Measurements from ENCODE around the gene AKIP1.

The AKIP1 gene

GRCh38 chr11:8963569-8964323 lies 52.8 kb downstream of the AKIP1 start:
- peak; percentile 79 for DNase-seq

GRCh38 chr11:8964324-8965320 lies 53.6 kb downstream of the AKIP1 start, which contains the start of gene TMEM9B:
TMEM9B (minus strand) TSS chr11:8964442; CDS start chr11:8964313, 129 bp downstream.
- peak; percentile 78 to 79 for DNase-seq

- DNase-seq, result no peak
Measured at GRCh38 chr11:8967184-8967583, 56.2 kb downstream of the AKIP1 start.

Data from CD4-positive, alpha-beta T cell treated with Interleukin-4 for 1 hour (primary cell).